Large intestine (tissue), 3 donors: ENCODE measurements around the gene TRMT44. TPM values are rescaled to one million over a fixed set of nuclear protein-coding genes. Genes with fewer than 3 reads are reported as not detected.

ENCODE experiments used
- DNase-seq, 2 donors: peaks; one replicate each; pipeline versions ENCODE4 v3.0.0 to v3.0.0-alpha.2; 2013
- H3K27ac ChIP-seq: one replicate; pipeline ENCODE4 v1.5.1; 2013; ENCODE audit warnings: low read length
- H3K27me3 ChIP-seq: 2 replicates; pipeline ENCODE4 v1.6.1; 2013; ENCODE audit warnings: low read length; ENCODE audit not compliant: control insufficient read depth, insufficient read depth
- H3K36me3 ChIP-seq: 2 replicates; pipeline ENCODE4 v1.6.1; 2013; ENCODE audit warnings: low read length; ENCODE audit not compliant: control insufficient read depth, insufficient read depth
- H3K4me1 ChIP-seq: one replicate; pipeline ENCODE4 v1.6.1; 2013; ENCODE audit warnings: low read length; ENCODE audit not compliant: control insufficient read depth, insufficient read depth
- H3K4me3 ChIP-seq: one replicate; pipeline ENCODE4 v1.5.1; 2013; ENCODE audit warnings: low read length
- H3K9me3 ChIP-seq: one replicate; pipeline ENCODE4 v1.6.1; 2013; ENCODE audit warnings: mild to moderate bottlenecking, low read depth, low read length, moderate library complexity; ENCODE audit not compliant: control insufficient read depth
- WGBS: methylation state at CpG from one replicate; pipeline ENCODE4 v1.1.5; 2013; ENCODE audit warnings: low lambda C conversion rate; ENCODE audit not compliant: insufficient coverage; 5-methylcytosine and 5-hydroxymethylcytosine counted together
- polyA plus RNA-seq: library from polyadenylated mRNA; unstranded; fragments of 120-200 nt; gene quantifications from one replicate; pipeline ENCODE4 v1.2.1, GENCODE V29; 2013

TRMT44 gene
- polyA plus RNA-seq, 1 donor = 13.1 TPM

DNA sequence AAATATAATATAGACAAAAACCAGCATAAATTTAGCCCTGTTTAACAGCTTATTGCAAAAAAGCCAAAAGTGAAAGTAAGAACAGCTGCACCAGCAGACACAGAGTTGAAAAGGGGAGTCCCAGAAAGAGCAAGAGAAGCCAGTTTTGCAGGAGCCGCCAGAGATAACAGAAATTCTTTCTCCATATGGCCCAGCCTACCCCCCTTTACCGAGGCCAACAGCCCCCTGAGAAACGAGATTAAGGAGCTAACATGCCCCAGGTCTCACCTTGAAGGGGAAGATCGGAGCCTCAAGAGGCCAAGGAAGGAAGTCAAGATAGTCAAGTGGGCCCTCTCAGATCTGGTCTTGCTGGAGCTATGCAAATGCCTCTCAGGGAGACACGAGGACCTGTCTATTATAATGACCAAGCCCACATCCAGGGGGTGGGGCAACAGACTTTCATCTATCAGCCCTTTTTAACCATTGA lies 4.9 kb upstream of the TRMT44 start:
- H3K4me1 ChIP-seq = peaks cover 31% of the 10 kb centered on the region
- no CpG with 5 or more reads among the region's 5 CpGs for WGBS
- peak overlapping the region; percentile 75 for H3K27ac ChIP-seq
- H3K27me3 ChIP-seq = no peaks in the 10 kb centered on the region
- DNase-seq = peak; percentile 46 to 73
- H3K9me3 ChIP-seq = no peaks in the 10 kb centered on the region
- H3K36me3 ChIP-seq = no peaks in the 10 kb centered on the region
- peak overlapping the region; percentile 21 for H3K4me3 ChIP-seq

GRCh38 chr4:8437281-8437680 lies 3.3 kb upstream of the TRMT44 start:
- WGBS = 73% methylated on average over 8 of the region's 13 CpGs
- Histone ChIP-seq H3K9me3 (no peaks in the 10 kb centered on the region), H3K27ac (peak overlapping the region; percentile 73), H3K4me3 (peak overlapping the region; percentile 17), H3K4me1 (peaks cover 38% of the 10 kb centered on the region), H3K27me3 (no peaks in the 10 kb centered on the region), H3K36me3 (no peaks in the 10 kb centered on the region)
- no peak for DNase-seq

GRCh38 chr4:8438743-8439142 lies 1.8 kb upstream of the TRMT44 start:
- Histone ChIP-seq H3K4me3 (no peak overlapping the region), H3K4me1 (peaks cover 42% of the 10 kb centered on the region), H3K9me3 (no peaks in the 10 kb centered on the region), H3K27me3 (no peaks in the 10 kb centered on the region), H3K27ac (no peak overlapping the region), H3K36me3 (no peaks in the 10 kb centered on the region)
- DNase-seq = no peak
- no CpG with 5 or more reads among the region's 11 CpGs for whole genome bisulfite sequencing

- WGBS = no CpG with 5 or more reads among the region's 3 CpGs
- Histone ChIP-seq H3K4me3 (no peak overlapping the region), H3K27me3 (no peaks in the 10 kb centered on the region), H3K9me3 (no peaks in the 10 kb centered on the region), H3K36me3 (no peaks in the 10 kb centered on the region), H3K4me1 (peaks cover 41% of the 10 kb centered on the region), H3K27ac (no peak overlapping the region)
- DNase-seq = no peak
Observed at GRCh38 chr4:8439168-8439567, 1.4 kb upstream of the TRMT44 start.

DNA sequence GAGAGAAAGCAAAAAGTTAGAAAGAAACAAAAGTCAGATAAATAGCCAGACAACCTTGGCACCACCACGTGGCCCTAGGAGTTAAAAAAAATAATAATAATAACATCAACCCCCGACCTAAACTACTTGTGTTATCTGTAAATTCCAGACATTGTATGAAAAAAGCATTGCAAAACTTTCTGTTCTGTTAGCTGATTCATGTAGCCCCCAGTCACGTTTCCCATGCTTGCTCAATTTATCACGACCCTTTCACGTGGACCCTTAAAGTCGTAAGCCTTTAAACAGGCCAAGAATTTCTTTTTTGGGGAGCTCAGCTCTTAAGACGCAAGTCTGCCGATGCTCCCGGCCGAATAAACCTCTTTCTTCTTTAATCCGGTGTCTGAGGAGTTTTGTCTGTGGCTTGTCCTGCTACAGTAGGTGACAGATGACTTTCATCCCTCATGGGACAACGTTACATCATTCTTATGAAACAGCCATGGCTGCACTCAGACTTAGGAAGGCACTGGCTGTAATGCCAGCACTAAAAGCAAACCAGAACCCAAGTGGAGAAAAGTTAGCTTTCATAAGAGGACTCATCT lies 574 bp upstream of the TRMT44 start:
- H3K27me3 ChIP-seq = no peaks in the 10 kb centered on the region
- WGBS = 82% methylated on average over 7 of the region's 12 CpGs
- DNase-seq = no peak
- H3K4me1 ChIP-seq = peaks cover 33% of the 10 kb centered on the region
- peak overlapping the region; percentile 56 for H3K4me3 ChIP-seq
- no peaks in the 10 kb centered on the region for H3K9me3 ChIP-seq
- H3K36me3 ChIP-seq = no peaks in the 10 kb centered on the region
- H3K27ac ChIP-seq = peak overlapping the region; percentile 87

GRCh38 chr4:8441499-8442091 lies 1.0 kb downstream of the TRMT44 start:
- peaks cover 25% of the 10 kb centered on the region for H3K4me1 ChIP-seq
- peak in 1 of 2 donors; percentile 16 for DNase-seq
- peaks cover 11% of the 10 kb centered on the region for H3K36me3 ChIP-seq
- 88% methylated on average over 3 of the region's 17 CpGs for WGBS
- H3K27me3 ChIP-seq = no peaks in the 10 kb centered on the region
- peak overlapping the region; percentile 56 for H3K4me3 ChIP-seq
- no peaks in the 10 kb centered on the region for H3K9me3 ChIP-seq
- H3K27ac ChIP-seq = no peak overlapping the region

DNA sequence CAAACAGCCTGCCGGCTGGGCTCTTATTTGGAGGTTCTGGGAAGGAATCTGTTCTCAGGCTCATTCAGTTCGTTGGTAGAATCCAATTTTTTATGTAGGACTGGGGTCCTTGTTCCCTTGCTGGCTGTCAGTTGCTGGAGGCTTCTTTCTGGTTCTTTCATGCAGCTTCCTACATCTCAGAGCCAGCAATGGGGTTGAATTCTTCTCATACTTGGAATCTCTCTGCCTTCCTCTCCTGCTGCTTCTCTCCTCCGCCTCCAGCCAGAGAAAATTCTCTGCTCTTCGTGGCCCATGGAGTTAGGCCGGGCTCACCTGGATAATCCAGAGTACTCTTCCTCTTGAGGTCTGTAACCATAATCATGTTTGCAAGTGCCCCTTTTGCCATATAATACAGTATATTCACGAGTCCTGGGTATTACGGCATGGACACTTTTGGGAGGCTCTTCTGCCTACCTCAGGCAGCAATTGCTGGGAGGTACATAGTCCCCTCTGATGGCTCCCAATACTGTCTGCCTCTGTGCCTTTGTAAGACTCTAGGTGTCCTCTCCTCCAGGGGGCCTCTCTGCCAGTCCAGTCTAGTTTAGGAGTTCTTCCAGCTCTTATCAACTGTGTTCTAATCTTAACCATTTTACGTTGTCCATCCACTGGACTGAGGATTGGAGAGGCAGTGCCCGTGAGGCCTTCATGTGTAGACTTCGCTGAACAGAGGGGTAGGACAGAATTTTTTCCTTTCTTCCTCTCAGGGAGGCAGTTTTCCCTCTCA lies 2.2 kb downstream of the TRMT44 start:
- no peak for DNase-seq
- Histone ChIP-seq H3K27me3 (no peaks in the 10 kb centered on the region), H3K9me3 (no peaks in the 10 kb centered on the region), H3K4me1 (peaks cover 17% of the 10 kb centered on the region), H3K27ac (no peak overlapping the region), H3K36me3 (peaks cover 22% of the 10 kb centered on the region), H3K4me3 (no peak overlapping the region)
- no CpG with 5 or more reads among the region's 10 CpGs for WGBS

DNA sequence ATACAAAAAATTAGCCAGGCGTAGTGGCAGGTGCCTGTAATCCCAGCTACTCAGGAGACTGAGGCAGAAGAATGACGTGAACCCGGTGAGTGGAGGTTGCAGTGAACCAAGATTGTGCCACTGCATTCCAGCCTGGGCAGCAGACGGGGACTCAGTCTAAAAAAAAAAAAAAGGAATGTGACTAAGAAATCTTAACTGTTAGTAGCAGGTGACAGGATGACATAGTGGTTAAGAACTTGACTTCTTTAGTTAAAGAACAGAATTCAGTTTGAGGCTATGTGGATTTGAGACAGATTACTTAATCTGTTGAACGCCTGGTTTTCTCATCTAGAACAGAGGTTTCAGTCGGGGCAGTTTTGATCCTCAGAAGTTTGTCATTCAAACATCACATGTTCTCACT lies 3.2 kb downstream of the TRMT44 start:
- Histone ChIP-seq H3K27me3 (no peaks in the 10 kb centered on the region), H3K9me3 (no peaks in the 10 kb centered on the region), H3K27ac (no peak overlapping the region), H3K36me3 (peaks cover 32% of the 10 kb centered on the region), H3K4me3 (no peak overlapping the region), H3K4me1 (peaks cover 14% of the 10 kb centered on the region)
- no peak for DNase-seq
- WGBS = no CpG with 5 or more reads among the region's 6 CpGs

DNA sequence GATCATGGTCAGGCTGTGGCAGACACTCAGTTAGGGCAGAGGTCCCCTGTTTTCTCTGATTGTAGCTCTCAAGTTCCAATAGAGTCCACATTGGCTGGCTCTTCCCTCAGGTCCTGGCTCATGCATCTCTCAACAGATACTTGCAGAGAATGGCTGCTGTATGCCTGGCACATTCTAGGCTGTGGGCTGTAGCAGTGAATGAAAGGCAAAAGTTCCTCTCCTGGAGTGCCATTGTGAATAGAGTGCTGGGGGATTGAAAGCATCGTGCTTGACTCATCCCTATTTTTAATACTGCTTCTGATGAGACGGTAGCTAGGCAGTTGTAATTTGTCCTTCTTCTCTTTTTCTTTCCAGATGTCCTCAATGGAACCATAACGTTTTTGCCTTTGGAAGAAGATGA lies 5.5 kb downstream of the TRMT44 start:
- H3K9me3 ChIP-seq = no peaks in the 10 kb centered on the region
- peaks cover 11% of the 10 kb centered on the region for H3K4me1 ChIP-seq
- no peak overlapping the region for H3K27ac ChIP-seq
- H3K27me3 ChIP-seq = no peaks in the 10 kb centered on the region
- H3K36me3 ChIP-seq = peaks cover 45% of the 10 kb centered on the region
- no peak for DNase-seq
- no peak overlapping the region for H3K4me3 ChIP-seq
- no CpG with 5 or more reads among the region's 3 CpGs for WGBS

DNA sequence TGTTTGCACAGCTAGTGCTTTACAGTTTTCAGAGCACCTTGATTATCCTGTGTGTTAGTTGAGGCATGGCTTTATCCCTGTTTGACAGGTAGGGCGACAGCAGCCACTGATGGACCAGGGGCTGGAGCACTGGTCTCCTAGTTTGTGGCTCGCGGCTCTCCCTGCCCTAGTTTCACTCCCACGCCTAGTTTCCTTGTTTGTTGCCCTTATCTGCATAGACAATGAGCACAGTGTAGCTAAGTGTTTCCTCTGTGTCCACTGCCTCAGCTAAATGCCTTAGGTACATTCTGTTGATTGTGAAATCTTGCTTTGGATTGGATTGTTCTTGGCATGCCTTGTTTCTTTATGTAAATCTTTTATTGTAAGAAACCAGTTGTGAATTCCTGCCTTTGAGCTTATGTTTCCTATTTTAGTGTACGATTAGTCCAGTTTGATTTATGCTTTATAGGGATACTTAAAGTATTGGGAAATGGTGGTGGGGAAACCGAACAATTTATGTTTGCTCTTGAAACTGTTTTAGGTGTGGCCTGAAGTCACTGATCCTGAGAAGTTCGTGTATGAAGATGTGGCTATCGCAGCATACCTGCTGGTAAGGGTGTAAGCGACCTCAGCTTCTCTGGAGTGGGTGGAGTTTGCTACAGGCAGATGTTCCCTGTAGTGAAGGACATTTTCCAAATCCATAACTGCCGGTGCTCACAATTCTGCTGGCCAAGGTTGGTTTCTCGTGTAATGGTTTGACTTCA lies 11.0 kb downstream of the TRMT44 start:
- H3K27ac ChIP-seq = no peak overlapping the region
- H3K36me3 ChIP-seq = peaks cover 75% of the 10 kb centered on the region
- WGBS = no CpG with 5 or more reads among the region's 11 CpGs
- no peaks in the 10 kb centered on the region for H3K27me3 ChIP-seq
- no peak for DNase-seq
- H3K4me3 ChIP-seq = no peak overlapping the region
- no peaks in the 10 kb centered on the region for H3K4me1 ChIP-seq
- no peaks in the 10 kb centered on the region for H3K9me3 ChIP-seq
